GM19193 (cell line): ENCODE data around the gene SLC5A4.

Experiments
- POLR2A ChIP-seq: IDR thresholded peaks from 4 replicates; pipeline ENCODE4 v1.6.1; 2011; ENCODE audit not compliant: insufficient read depth, insufficient read length; ENCODE audit errors: extremely low read depth

Gene SLC5A4

DNA sequence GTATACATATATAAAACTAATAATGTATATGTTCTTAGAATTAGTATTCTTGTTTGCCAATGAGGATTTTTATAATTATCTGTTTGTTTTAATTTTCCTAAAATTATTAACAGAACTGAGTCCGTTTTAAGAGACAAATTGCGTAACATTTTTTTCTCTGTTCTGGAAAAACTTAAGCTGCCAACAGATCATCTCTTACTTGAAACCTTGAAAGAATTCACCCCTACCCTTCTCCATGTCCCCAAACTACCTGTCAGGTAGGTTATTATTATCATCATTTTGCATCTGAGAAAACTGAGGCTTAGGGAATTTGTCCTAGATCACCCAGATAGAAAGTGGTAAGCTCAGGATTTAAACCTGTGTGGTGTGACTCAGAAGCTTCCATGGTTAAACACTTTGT, 14.7 kb downstream of the SLC5A4 start:
- TF ChIP-seq POLR2A = no peak

DNA sequence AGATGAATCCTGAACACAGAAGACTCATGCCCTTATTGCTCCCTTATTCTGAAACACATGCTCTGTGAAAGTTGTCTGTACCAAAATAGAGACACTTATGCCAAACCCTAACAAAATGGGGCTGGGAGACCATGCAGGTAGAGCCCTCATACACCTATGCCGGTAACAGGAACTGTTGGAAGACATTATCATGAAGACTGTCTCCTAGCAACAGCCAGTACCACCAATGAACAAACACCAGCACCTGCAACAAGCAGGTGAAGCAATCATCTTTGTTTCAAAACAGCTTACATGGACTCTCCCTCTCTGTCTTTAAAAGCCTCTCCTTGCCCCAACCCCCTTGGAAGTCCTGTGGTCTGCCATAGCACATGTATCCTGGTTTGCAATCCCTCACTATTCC, 17.2 kb downstream of the SLC5A4 start:
- no peak for TF ChIP-seq POLR2A

DNA sequence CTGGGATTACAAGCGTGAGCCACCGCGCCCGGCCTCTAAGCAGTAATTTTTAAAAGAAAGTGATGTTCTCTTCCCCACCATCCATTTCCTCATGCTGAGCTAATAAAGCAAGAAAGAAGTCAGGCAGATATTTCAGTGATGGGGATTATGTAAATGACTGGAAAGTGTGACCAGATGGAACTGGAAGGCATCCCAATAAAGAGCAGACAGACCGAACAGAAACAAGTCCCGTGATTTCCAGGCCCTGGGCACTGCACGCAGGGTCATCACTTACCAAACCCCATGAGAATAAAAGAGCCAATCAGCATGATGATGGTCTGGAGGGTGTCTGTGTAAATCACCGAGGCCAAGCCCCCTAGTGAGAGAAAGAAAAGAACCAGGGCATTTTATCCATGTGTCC, 18.2 kb downstream of the SLC5A4 start:
- TF ChIP-seq POLR2A = no peak

DNA sequence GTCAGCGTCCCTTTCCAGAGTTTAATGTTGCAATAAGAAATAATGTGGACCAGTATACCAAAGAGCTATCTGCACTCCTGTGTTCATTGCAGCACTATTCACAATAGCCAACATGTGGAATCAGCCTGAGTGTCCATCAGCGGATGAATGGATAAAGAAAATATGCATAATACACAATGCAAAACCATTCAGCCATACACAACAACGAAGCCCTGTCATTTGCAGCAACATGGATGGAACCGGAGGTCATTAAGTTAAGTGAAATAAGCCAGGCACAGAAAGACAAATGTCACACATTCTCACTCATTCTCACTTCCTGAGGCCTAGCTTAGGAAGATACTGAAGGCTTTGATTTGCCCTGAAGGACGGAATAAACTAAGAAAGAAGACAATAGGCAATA, 22.1 kb downstream of the SLC5A4 start:
- no peak for TF ChIP-seq POLR2A

DNA sequence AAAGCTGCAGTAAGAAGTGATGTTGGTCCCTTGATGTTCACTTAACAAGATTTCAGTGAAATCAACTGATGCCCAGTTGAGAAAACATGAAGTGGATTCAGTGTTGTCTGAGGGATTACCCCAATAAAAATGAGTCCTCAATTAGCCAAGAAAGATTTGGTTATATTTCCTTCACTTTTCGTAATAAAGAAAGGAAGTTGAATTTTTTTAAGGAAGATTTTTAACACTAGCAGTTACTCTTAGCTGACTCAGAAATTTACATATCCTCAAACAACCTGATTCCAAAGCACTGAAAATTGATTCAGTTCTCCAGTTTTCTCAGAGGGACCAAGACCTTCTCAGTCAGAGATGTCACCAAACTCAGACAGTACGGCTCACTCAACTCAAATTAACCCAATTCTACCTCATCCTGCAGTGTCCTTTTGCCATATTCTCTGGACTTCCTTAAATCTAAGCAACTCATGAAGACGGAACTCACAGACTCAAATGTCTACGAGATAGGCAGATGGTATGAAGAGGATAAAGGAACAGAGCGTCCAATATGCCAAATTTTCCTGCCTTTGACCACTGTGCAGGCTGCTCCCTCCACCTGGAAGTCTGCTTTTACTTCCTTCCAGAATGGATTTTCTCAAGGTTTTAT, 22.8 kb downstream of the SLC5A4 start:
- TF ChIP-seq POLR2A = no peak

DNA sequence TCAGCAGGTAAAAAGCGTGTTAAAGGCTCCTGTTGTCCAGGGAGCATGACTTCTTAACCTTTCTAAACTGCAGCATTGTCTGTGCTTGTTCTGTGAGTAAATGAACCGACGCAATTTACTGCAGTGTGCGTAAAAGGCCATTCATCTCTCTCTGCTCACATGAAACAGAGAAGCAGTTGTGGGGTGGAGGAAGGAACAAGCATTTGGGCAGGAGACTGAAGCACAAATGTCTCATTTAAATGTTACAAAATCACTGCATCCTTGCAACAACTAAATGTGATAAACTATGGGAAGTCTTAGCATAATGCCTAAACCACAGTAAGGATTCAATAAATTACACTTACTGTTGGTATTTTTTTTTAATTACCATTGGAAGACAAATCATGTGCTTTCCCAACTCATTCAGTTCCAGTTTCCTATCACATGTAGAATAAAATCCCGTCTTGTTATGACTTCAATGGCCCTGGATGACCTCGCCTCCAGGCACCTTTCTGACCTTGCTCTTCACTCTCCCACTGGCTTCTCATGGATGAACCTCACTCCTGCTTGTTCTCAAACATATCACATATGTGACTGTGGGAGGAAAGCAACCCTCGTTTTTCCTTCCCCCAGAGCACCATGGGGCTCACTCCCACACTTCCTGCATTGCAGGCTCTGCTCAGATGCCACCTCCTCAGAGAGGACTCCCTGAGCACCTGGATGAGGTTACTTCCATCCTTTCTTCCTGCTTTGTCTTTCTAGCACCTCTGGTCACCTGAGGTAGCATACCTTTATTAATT, 28.6 kb downstream of the SLC5A4 start:
- no peak for TF ChIP-seq POLR2A

DNA sequence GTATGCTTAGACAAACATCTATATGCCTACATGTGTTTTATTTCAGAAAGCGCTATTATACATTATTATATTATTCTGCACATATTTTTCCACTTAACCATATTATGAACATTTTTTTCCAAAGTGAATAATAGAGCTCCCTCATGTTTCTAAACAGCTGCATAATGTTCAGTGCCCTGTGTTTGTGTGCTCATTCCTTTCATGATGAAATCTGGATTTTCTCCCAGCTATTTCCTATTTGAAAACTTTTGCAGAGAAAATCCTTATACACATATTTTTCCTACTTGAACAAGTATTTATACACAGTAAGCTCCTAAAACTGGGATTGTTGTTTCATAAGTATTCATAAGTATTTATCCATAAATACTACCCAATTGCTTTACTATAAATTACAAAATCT, 32.2 kb downstream of the SLC5A4 start:
- no peak for TF ChIP-seq POLR2A

DNA sequence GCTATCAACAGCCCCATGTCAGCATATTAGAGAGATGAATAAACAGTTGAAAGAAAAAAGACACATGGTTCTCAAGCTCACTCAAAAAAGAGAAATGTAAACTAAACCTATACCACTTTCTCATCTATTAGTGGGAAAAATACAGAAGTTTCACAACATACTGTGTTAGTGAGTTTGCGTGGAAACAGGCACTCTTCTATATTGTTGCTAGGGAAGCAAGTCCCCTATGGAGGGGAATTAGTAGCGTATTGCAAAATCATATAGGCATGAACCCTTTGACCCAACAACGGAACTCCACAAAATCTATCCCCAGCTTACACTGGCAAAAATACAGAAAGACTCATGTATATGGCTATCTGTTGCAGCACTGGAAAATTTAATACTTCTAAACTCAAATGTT, 36.1 kb downstream of the SLC5A4 start:
- TF ChIP-seq POLR2A = no peak

DNA sequence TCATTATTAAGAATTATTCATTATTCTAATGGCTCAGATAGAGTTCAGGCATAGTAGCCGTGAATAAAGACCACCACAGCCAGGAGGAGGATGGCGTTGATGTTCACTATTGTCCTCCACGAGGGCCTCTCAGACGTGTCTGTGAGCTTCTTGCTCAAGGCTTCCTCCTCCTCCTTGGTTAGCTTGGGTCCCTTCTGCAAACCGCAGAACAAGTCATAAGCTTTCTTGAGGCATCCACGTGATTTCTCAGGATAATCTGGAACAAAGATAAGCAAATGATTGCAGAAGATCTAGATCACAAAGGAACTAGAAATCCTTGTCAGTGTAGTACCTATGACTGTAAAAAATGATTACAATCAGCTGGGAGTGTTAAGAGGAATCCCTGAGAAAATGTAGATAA, 36.7 kb downstream of the SLC5A4 start:
- TF ChIP-seq POLR2A = no peak

DNA sequence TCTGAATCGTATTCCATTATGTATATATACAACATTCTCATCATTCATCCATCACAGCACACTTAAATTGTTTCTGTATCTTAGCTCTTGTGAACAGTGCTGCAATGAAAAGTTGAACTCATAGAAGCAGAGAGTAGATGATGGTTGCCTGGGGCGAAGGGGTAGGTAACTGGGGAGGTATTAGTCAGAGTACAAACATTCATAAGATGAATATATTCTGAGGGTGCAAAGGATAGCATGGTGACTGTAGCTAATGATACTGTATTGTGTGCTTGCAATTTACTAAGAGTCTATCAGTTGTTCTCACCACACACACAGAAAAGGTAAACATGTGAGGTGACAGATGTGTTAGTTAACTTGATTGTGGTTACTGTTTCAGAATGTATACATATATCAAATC, 37.7 kb downstream of the SLC5A4 start:
- TF ChIP-seq POLR2A = no peak

DNA sequence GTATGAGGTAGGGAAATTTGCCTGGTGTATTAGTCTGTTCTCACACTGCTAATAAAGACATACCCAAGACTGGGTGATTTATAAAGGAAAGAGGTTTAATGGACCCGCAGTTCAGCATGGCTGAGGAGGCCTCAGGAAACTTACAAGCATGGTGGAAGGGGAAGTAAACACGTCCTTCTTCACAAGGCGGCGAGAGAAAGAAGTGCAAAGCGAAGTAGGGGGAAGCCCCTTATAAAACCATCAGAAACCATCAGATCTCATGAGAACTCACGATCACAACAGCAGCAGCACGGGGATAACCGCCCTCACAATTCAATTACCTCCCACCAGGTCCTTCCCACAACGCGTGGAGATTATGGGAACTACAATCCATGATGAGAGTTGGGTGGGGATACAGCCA, 38.2 kb downstream of the SLC5A4 start:
- no peak for TF ChIP-seq POLR2A

DNA sequence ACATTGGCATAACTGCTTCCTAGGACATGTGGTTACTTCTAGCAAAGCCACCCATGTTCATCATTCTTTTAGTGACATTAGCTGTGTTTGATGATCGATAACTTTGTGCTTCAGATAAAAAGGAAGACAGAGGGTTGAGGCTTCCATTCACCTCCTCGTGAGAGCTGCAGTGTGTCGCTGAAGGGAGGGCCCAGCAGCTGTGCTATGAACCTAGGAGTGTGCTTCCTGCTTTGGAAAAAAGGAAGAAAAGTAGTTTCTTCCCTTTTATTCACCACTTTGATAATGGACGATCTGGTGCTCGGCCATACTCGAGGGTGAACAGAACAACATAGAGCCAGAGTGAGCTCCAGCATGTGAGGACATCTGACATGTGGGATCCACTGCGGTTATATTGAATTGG, 44.1 kb downstream of the SLC5A4 start:
- no peak for TF ChIP-seq POLR2A

DNA sequence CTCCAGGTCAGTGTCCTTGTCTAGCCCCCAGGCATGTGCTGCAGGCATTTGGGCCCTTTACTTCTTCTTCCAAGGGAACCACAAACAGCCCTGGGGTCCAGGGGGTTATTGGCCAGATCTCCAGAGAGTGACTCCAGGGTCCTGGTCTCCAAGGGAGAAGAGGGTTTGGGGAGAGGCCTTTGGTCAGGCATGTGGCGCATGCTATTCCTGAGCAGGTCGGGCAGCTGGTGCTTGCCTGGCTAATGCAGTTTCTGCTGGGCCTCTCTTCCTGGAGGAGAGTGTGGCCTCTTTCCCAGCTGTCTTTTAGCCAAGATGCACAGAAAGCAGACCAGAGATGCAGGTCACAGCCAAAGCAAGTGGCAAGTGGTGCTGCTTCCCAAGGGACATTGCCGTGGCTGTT, 46.5 kb downstream of the SLC5A4 start:
- no peak for TF ChIP-seq POLR2A

DNA sequence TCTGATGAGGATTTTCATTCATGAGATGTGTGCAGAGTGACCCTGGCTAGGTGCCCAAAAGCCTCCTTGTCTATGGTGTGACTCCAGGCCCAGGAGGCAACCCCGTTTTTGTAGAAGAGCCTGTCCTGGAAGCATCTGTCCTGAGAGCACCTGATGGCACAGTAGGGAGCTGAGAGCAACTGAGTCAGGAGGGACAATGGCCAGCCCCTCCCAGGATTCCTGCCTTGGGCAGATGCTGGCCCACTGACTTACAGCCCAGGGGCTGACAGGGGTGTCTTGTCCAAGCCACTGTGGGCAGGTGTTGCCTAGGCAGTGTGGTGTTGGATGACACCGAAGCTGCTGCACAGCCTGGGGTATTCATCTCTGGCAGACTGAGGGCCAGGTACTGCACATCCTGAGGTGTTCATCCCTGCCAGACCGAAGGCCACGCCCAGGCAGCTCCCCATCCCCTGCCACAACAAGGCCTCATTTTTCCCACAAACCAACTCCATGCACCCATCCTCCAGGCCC, 47.1 kb downstream of the SLC5A4 start:
- TF ChIP-seq POLR2A = no peak

DNA sequence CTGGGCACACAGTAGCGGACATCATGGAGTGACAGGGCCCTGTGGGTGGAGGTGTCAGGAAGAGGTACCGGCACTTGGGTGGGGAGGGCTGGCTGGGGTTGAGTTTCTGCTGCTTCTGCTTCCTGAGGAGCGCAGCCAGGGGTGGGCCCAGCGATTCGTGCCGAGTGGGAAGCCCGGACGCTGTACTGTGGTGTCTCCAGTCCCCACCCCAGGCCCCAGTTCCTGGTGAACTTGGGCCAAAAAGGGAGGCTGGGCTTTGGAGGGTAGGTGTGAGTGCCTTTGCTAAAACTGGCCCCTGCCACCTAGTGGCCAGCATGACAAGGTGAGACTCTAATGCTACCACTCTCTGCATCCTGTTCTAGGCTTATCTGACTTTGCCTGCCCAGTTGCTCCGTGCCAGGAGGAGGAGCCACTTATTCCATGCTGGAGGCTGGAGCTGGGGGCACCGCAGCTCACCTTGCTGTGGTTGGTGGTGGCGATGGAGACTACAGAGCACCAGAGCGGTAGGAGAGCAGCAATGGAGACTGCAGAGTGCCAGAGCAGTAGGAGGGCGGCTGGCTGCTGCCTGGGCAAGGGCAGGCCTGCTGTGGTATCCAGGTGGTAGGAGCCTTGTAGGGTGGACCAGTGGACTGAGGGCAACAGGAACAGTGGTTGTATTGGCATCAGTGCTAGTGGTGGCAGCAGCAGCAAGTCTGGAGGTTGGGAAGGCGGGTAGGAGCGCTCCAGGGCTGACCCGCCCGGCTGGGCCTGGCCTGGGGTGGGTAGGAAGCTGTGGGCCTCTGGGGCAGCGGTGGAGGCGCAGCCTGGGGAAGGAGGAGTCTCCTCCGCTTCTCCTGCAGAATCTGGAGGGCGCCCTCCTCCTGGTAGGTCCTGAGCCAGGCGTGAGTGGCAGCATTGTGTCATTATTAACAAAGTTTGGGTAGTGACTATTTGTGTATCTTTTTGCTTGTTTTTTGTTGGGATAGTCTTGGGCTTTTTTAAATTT, 48.1 kb downstream of the SLC5A4 start:
- TF ChIP-seq POLR2A = no peak

DNA sequence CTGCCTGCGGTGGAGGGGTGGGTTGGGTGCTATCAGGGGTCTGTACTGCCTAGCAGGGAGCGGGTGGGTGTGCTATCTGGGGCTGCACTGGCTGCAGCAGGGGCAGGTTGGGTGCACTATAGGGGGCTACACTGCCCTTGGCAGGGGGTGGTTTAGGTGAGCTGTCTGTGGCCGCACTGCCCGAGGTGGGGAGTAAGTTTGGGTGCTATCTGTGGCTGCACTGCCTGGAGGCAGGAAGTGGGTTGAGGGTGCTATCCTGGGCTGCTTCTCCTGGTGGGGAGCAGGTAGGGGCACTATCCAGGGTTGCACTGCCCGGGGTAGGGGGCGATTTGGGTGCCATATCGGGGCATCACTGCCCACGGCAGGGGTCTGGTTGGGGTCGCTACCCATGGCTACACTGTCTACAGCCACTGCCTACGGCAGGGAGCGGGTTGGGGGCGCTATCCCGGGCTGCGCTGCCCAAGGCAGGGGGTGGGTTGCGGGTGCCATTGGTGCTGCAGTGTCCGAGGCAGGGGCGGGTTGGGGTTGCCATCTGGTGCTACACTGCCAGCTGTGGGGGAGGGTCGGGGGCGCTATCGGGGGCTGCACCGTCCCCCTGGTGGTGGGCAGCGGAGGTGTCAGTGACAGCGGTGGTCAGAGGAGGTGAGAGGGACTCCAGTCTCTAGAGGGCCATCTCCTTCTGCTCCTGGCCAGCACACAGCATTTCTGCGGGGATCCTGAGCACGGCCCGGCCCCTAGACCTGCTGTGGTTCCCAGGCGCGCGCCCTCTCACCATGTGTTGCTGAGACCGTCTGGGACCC, 49.0 kb downstream of the SLC5A4 start:
- TF ChIP-seq POLR2A = no peak
